OCI-M2 (cell line): ENCODE data around the gene GIMAP8.
"Not testable (repeated sequence)": the region's sequence is repeated elsewhere in the genome, so short reads cannot be mapped to it uniquely, and the experiment has no call there.

Experiments
- DNase-seq: peaks from one replicate; lab custom pipeline; 2025; ENCODE audit not compliant: unreplicated experiment; lab: John Stamatoyannopoulos, UW

GIMAP8 gene

DNA sequence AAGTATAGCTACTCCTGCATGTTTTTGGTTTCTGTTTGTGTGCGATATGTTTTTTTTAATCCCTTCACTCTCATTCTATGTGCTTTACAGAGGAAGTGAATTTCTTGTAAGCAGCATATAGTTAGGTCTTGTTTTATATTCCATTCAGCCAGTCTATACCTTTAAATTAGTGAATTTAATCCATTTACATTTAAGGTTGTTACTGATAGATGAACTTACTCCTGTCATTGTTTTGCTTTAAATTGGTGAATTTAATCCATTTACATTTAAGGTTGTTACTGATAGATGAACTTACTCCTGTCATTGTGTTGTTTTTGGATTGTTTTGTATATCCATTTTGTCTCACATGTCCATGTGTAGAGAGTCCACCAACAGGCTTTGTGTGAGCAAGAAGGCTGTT is 11.1 kb downstream of the GIMAP8 start:
- no peak for DNase-seq

DNA sequence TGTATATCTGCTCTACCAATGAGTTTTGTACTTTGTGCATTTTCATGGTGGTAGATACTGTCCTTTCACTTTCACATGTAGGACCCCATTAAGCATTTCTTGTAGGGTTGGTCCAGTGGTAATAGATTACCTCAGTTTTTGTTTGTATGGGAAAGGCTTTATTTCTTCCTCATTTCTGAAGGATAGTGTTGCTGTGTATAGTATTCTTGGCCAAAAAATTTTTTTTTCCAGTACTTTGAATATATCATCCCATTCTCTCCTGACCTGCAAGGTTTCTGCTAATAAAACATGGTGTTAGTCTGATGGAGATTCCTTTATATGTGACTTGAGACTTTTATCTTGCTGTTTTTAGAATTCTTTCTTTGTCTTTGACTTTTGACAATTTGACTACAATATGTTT is 12.0 kb downstream of the GIMAP8 start:
- no peak for DNase-seq

DNA sequence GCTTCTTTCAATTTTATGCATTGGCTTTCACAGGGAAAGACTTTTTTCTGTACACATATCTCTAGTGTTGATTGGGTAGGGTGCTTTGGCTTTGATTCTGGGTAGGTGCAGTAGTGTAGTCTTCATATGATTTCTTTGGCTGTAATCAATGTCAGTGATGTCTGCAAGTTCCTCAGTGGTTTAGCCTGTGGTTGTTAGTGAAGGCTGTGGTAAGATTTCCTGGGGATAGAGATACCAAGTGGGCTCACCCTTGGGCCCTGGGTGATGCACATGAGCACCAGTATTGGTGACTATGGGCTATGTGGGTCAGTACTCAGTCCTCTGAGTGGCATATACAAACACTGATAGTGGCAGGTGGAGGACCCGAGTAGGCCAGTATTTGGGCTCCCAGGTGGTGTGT is 13.0 kb downstream of the GIMAP8 start:
- no peak for DNase-seq

DNA sequence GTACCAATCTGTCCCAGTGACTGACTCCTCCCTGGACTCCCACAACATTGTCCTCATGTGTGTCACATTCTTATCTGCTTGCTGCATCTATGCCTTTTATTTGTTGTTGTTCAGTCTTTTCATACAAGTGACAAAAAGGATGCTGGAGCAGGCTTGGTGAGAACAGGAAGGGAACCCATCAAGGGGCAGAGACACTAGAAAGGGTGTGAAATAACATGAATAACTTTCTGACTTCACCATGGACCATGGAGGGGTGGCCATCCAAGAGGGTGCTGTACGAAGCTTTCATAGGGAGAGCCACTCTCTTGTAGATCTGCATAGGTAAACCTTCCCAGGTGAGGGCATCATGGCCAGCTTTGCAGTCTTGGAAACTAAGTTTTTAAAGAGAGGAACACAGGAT is 14.5 kb downstream of the GIMAP8 start:
- no peak for DNase-seq

DNA sequence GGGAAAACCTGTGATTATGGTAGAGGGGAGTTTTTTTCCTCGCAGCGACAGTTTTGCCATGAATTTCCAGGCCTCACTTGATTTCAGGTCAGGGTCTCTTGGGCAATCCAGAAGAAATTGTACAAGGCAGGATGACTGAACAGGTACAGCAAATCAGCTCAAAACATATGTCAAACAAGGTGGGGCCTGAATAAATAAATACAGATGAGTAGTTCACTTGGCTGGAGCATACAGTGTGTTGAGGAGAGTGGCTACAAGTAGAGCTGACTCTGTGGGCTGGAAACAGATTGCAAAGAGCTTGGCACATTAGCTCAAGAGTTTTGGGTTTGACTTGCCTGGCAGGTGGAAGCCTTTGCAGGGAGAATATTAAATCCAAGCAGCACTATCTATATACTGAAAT is 15.0 kb downstream of the GIMAP8 start:
- DNase-seq: no peak

DNA sequence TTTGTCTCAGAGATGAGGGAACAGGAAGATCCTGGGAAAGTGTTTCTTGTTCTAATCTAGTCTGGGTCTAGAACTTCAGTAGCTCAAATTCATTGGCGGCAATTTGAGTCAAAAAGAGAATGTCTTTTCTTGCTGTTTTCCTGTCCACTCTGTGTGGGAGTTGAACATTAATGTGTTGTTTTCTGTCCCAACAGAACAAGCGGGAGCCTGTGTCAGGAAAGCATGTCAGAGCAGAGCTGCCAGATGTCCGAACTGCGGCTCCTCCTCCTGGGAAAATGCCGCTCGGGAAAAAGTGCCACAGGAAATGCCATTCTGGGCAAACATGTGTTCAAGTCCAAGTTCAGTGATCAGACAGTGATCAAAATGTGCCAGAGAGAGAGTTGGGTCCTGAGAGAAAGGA is 16.0 kb downstream of the GIMAP8 start:
- no peak for DNase-seq

DNA sequence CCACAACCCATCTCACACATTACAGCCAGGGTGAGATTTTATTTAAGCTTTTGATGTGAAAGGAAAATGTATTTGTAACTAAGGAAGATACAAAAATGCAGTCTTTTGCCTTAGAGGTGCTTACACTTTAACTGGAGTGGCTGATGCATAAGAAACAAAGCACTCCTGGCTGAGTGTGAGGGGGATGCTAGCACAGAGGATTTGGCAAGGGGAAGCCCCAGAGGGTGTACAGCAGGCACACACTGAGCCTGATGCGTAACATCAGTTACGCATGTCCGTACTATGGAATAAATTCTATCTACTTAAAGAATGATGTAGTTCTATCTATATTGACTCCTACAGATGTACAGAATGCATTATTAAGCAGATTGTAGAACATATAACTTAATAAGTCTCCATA is 17.8 kb downstream of the GIMAP8 start:
- DNase-seq: no peak

DNA sequence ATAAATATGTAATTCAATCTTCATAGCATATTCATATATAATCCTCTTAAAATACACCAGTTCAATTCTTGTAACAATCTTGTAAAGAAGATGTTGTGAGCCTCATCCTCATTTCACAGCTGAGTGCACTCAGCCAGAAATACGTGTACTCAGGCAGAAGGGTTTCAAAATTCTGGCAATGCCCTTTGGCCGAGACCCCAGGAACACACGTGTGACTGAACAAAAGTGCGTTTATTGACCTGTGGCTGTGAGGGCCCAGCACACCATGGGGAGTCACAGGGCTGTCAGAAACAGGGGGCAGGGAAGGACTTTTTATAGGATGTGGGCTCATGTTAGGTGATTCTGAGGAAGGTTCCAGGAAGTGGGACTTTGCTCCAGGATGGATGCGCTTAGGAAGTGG is 21.5 kb downstream of the GIMAP8 start:
- DNase-seq: no peak

DNA sequence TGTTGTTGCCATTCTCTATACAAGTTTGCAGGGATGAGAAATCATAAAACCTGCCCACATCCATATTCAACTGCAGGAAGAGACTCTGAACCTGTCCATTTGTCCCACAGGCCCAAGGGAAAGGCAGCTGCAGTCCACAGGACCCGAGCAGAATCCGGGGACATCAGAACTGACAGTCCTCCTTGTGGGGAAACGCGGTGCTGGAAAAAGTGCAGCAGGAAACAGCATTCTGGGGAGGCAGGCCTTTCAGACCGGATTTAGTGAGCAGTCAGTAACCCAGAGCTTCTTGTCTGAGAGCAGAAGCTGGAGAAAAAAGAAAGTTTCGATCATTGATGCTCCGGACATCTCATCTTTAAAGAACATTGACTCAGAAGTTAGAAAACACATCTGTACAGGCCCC is 23.5 kb downstream of the GIMAP8 start:
- DNase-seq: no peak

DNA sequence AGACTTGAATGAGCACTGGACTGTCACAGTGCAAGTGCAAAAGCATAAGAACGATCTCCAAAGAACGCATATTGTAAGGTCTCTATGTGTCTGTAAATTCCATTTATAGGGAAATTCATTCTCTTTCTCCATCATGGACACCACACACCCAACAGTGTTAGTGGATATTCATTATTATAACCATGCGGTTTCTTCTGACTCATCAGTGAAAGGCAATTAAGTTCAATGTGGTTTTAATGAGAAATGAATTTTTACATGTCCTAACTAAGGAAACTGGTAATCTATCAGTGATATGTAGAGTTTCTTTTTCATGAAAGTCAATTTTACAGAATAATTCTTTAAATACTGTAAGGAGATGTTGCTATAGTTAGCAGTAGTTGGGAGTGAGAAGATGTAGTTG is 25.9 kb downstream of the GIMAP8 start:
- no peak for DNase-seq

DNA sequence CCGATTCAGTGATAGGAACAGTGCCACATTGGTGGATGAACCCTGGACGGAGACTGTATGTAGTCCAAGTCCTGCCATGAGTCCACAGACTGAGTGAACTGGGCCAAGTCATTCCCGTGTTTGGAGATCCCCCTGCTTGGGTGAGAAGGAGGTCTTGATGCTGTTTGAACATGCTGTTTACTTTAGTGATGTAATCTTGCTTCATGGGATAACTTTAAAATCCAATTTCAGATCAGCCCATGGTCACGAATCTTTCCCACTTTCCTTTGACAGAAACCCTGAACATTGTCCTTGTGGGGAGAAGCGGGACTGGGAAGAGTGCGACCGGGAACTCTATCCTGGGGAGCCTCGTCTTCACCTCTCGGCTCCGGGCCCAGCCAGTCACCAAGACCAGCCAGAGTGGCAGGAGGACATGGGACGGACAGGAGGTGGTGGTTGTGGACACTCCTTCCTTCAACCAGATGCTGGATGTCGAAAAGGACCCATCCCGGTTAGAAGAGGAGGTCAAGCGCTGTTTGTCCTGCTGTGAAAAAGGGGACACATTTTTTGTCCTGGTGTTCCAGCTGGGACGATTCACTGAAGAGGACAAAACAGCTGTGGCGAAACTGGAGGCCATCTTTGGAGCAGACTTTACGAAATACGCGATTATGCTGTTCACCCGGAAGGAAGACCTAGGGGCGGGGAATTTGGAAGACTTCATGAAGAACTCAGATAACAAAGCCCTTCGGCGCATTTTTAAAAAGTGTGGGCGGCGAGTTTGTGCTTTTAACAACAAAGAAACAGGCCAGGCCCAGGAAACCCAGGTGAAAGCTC is 26.6 kb downstream of the GIMAP8 start:
- no peak for DNase-seq

DNA sequence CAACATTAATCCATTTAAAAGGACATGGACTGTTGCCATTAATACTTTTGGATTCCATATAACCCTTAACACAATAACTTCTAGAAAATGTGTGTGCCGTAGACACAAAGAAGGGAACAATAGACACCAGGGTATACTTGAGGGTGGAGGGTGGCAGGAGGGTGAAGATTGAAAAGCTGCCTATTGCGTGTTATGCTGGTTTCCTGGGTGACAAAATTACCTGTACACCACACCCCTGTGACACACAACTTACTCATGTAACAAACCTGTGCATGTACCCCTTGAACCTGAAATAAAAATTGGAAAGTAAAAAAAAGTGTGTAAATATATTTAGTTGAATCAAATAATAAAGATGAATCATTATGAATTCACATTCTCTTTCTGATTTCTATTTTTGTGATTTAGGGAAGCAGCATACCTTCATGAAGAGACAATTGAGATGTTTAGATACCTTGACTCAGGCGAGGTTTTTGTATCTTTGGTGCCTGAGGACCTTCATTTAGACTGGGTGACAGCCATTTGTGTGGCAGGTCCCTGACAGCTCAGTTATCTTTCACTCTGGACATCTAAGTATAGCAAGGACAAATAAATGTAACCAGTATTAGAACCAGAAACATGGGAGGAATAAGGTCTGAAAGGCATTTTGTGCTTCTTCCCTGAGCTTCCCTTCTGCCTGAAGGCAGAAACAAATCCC is 28.7 kb downstream of the GIMAP8 start:
- no peak for DNase-seq

DNA sequence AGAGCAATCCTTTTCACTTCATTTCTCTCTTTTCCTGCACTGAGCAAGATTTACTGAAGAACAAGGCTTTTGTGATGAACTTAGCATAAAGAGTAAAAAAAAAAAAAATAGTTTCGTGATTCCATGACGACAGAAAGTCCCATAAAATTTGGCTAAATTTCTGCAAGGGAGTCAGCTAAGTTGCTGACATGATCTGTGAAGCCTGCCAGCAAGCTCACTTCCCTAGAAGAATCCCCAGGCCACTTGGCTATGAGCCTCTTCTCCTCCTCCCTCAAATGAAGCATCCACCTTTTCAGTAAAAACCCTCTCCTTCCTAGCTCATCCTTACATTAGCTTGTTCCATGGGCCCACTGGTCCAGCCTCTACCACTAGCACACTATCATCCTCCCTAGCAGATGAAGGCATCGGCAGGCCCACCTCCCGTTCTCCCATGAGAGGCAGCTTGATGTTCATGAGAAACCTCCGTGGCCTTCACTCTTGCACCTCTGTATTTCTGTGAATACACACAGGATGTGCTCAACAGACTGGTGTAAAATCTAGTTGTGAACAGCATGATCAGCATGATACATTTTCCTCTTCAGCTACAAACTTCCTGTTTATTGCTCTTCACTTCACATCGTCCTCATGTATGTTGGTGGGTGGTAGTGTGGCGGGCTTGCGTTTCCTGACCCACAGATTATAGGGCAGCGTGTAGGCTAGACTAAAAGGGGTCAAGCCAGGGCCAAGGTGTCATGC is 30.9 kb downstream of the GIMAP8 start:
- no peak for DNase-seq

DNA sequence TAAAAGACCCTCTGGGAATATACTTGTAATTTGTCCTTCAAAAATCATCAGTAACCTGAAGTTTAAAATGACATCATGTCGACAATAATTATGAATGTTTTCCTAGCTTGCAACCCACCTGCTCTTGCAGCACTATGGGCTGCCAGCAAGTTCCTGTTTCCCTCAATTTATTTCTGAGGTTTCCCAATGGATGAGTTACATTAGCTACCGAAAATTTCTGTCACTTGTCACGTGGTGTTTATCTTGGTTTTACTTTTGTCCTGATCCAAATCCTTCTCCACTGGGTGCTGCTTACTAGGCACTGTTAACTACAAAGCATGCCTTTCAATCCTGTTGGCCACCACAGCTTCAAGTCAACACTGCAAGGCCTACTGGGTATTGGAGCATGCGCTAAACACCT is 31.5 kb downstream of the GIMAP8 start:
- no peak for DNase-seq

DNA sequence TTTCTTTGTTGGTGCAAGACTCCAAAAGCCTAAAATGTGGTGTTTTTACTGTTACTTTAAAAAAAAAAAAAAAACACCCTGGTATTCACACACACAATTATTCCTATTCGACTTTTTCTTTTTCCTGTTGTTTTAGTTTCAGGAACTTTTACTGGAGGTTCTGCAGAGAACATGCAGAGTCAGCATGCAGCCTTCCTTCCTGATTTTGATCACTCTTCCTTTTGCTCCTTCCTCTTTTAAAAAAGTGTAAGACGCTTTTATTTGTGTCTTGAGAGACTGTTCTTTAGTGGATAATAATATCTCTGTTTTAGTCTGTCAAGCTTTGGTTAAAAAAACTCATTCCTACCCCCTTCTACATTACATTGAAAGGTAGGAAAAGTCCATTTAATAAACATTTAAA is 33.1 kb downstream of the GIMAP8 start:
- DNase-seq: not testable (repeated sequence)

DNA sequence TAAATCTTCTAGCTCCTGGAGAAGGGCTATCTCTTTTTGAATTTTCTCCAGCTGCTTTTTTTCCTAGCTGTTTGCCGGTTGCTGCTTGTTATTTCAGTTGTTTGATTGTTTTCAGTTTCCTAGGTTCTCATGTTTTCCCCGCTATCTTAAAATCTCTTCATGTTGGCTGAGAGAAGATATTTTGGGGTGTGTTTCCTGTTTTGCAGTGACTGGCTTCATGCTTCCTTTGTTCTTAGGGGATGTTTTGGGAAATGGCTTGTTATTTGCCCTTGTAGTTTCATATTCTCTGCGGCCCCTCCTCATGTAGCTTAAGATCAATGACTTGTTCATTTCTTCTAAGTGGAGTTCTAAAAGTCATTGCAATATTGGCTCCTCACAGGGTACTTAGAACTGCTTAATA is 33.6 kb downstream of the GIMAP8 start:
- not testable (repeated sequence) for DNase-seq

DNA sequence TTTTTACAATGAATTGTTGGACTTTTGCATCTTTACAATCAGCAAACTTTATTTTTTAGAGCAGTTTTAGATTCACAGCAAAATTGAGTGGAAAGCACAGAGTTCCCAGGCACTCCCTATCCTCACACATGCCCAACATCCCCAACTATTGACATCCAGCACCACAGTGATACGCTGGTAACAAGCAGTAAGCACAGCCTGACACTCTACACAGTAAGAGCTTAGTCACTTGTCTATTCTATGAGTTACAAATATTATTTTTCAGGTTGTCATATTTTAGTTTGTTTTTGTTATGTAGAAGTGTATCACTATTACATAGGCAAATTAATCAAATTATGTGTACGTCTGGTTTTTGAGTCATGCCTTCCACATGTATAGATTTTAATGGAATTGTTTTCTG is 37.2 kb downstream of the GIMAP8 start:
- DNase-seq: no peak

DNA sequence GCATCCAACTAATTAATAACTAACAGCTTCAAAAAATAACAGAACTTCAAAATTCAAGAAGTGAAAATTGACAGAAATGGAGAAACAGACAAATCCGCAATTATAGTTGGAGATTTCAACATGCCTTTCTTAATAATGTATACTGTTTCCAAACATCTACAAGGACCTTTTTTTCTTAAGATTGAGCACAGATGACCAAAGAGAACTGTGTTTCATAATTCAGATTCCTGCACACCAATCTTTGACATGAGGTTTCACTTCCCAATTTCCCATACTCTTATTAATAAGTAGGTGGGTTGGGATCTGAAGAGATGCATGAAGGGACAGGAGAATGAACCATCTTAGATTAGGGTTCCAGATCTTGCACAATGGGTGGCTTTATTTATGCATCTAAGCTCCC is 39.4 kb downstream of the GIMAP8 start:
- DNase-seq: no peak

DNA sequence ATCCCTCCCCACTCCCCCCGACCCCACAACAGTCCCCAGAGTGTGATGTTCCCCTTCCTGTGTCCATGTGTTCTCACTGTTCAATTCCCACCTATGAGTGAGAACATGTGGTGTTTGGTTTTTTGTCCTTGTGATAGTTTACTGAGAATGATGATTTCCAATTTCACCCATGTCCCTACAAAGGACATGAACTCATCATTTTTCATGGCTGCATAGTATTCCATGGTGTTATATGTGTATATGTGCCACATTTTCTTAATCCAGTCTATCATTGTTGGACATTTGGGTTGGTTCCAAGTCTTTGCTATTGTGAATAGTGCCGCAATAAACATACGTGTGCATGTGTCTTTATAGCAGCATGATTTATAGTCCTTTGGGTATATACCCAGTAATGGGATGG is 43.0 kb downstream of the GIMAP8 start:
- DNase-seq: not testable (repeated sequence)

DNA sequence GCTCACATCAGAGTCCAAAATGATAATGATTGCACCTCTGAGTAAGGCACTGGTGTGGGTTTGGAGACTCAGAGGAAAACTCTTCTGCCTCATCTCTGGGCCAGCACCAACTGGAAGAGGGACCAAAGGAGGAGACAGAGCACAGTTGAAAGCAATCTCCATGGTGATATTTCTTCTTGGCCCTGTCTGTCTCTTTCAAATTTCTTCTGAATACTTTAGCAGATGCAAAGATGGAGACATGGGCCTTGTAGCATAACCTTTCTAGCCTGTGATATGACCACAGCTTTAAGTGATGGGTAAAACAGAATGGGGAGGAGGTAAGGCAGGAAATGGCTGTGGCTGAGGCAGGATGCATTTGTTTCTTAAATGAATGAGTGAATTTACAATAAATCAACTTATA is 52.1 kb downstream of the GIMAP8 start:
- DNase-seq: no peak

DNA sequence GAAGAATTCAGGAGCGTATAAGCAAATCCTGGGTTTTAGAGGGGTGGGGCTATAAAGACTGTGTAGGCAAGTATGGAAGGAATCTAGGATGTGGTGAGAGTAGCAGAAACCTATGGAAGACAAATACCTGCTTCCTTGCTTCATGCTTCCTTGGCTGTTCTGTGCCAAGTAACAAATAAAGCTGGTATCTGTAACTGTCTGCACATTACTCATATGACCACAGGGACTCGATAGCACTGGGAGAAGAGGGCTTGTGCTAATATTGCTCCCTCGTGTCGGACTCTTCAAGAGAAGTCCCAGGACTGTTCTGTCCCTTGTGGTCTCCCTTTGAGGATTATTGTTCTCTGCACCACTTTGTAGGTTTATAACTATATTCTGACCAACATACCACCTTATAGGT is 52.7 kb downstream of the GIMAP8 start:
- no peak for DNase-seq

DNA sequence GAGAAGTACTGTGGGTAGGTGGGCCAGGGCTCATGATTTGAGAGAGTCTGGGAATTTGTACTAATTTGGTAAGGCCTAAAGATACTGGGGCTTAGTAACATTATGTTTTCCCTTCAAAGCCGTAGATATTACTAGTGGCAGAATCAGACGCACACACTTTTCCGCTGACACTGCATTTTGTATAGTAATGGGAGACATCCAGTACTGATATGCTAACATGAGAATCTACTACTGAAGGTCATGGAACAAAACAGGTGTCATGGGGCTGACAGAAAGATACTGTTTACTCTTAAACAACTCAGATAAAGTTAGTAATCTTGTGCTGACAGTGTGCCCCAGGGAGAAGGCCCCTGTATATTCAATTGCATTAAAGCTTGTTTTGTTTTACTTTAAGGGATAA is 53.2 kb downstream of the GIMAP8 start:
- DNase-seq: no peak
